Common myeloid progenitor, CD34-positive (primary cell): ENCODE results near the gene B4GALT5.
"Not testable (repeated sequence)": the region's sequence is repeated elsewhere in the genome, so short reads cannot be mapped to it uniquely, and the experiment has no call there.

Source experiments
- CTCF ChIA-PET: fragments of 350-600 bp; sonication (Branson Sonifier 250); formaldehyde crosslinking; loops from one replicate; lab custom pipeline; 2021; ENCODE audit warnings: antibody characterized with exemption; lab: Charles Lee
- POLR2A ChIA-PET: fragments of 350-600 bp; sonication (Branson Sonifier 250); formaldehyde crosslinking; loops from one replicate; lab custom pipeline; 2021; ENCODE audit warnings: antibody characterized with exemption; lab: Charles Lee
- DNase-seq, 3 donors: peaks; one replicate each; pipeline versions ENCODE4 v3.0.0 to v3.0.0-alpha.2; 2013
- H3K27ac ChIP-seq, 2 experiments: 1 replicate in 1 of 2; 2 replicates in 1 of 2; pipeline ENCODE4 v1.7.0; 2013; ENCODE audit warnings: inconsistent platforms in 2 of 2, low read length in 2 of 2, mild to moderate bottlenecking in 2 of 2, low read depth in 1 of 2, moderate library complexity in 1 of 2; ENCODE audit not compliant: severe bottlenecking in 2 of 2, insufficient read depth in 1 of 2, poor library complexity in 1 of 2
- H3K27me3 ChIP-seq, 5 experiments: replicated peaks in 2 of 5; 1 replicate in 3 of 5; 2 replicates in 2 of 5; pipeline versions ENCODE4 v1.6.1 to v1.7.0; 2013; ENCODE audit warnings: low read length in 4 of 5, mild to moderate bottlenecking in 2 of 5, moderate library complexity in 2 of 5, inconsistent platforms in 1 of 5; ENCODE audit not compliant: insufficient read depth in 5 of 5, control insufficient read depth in 4 of 5
- H3K36me3 ChIP-seq, 4 experiments: 1 replicate in 2 of 4; 2 replicates in 2 of 4; pipeline versions ENCODE4 v1.6.1 to v1.7.0; 2013; ENCODE audit warnings: low read length in 3 of 4, control low read depth in 1 of 4, mild to moderate bottlenecking in 1 of 4; ENCODE audit not compliant: control insufficient read depth in 4 of 4, insufficient read depth in 4 of 4
- H3K4me1 ChIP-seq, 4 experiments: 1 replicate in 3 of 4; 2 replicates in 1 of 4; pipeline versions ENCODE4 v1.6.1 to v1.7.1; 2013; ENCODE audit warnings: low read length in 3 of 4, mild to moderate bottlenecking in 3 of 4, control low read depth in 1 of 4, inconsistent platforms in 1 of 4, moderate library complexity in 1 of 4; ENCODE audit not compliant: control insufficient read depth in 4 of 4, insufficient read depth in 4 of 4; ENCODE audit errors: control extremely low read depth in 1 of 4
- H3K4me3 ChIP-seq, 7 experiments: 1 replicate in 4 of 7; 2 replicates in 3 of 7; pipeline versions ENCODE4 v1.5.1 to v1.7.0; 2013; ENCODE audit warnings: mild to moderate bottlenecking in 7 of 7, low read length in 6 of 7, moderate library complexity in 6 of 7, inconsistent platforms in 2 of 7, low read depth in 2 of 7, control low read depth in 1 of 7; ENCODE audit not compliant: insufficient read depth in 4 of 7, control insufficient read depth in 1 of 7; ENCODE audit errors: extremely low read depth in 1 of 7
- H3K9me3 ChIP-seq, 5 experiments: 1 replicate in 4 of 5; 2 replicates in 1 of 5; pipeline versions ENCODE4 v1.6.1 to v1.7.1; 2013; ENCODE audit warnings: low read length in 4 of 5, mild to moderate bottlenecking in 2 of 5, inconsistent platforms in 1 of 5, low read depth in 1 of 5, moderate library complexity in 1 of 5; ENCODE audit not compliant: control insufficient read depth in 4 of 5, insufficient read depth in 2 of 5; ENCODE audit errors: control extremely low read depth in 1 of 5
- WGBS: methylation state at CpG from one replicate; pipeline ENCODE4 v1.1.5; 2013; ENCODE audit not compliant: insufficient coverage; 5-methylcytosine and 5-hydroxymethylcytosine counted together

Gene B4GALT5

GRCh38 chr20:49619113-49620048 is 94.3 kb downstream of the B4GALT5 start:
- CTCF ChIA-PET: interaction anchor here (1.1 to 1.5 kb wide), 2 partner anchors 9 to 106 kb away, joined by 3 to 4 read pairs; no protein-coding TSS in a partner anchor
- 100% methylated on average over 3 of the region's 4 CpGs for WGBS

GRCh38 chr20:49618289-49618688 is 95.4 kb downstream of the B4GALT5 start:
- no peak overlapping the region for H3K4me3 ChIP-seq
- ChIA-PET CTCF (interaction anchor here (1.5 kb wide), 1 partner anchor 10 kb away, joined by 4 read pairs; no protein-coding TSS in a partner anchor), POLR2A (no interaction called here)
- H3K36me3 ChIP-seq: no peaks in the 10 kb centered on the region
- WGBS: 0% methylated on average over 1 of the region's 2 CpGs
- peaks cover 0 to 10% (median 0%) of the 10 kb centered on the region in 4 experiments for H3K4me1 ChIP-seq
- DNase-seq: no peak
- no peak overlapping the region for H3K27ac ChIP-seq
- H3K9me3 ChIP-seq: peaks cover 0 to 6% (median 0%) of the 10 kb centered on the region in 5 experiments
- H3K27me3 ChIP-seq: peaks cover 0 to 3% (median 0%) of the 10 kb centered on the region in 5 experiments

More at GRCh38 chr20:49619113-49620048, 94.3 kb downstream of the B4GALT5 start:
- Histone ChIP-seq H3K9me3 (peaks cover 0 to 6% (median 0%) of the 10 kb centered on the region in 5 experiments), H3K27ac (no peak overlapping the region), H3K4me3 (no peak overlapping the region), H3K36me3 (no peaks in the 10 kb centered on the region), H3K27me3 (peaks cover 0 to 3% (median 0%) of the 10 kb centered on the region in 5 experiments), H3K4me1 (peaks cover 0 to 10% (median 0%) of the 10 kb centered on the region in 4 experiments)
- POLR2A ChIA-PET: no interaction called here
- no peak for DNase-seq

- H3K4me3 ChIP-seq, H3K36me3 ChIP-seq, H3K27ac ChIP-seq, POLR2A ChIA-PET, CTCF ChIA-PET, H3K9me3 ChIP-seq, H3K4me1 ChIP-seq, DNase-seq, H3K27me3 ChIP-seq: not testable (repeated sequence)
- WGBS: 55% methylated on average over 2 of the region's 3 CpGs
These were observed 96.3 kb downstream of the B4GALT5 start for GRCh38 chr20:49617394-49617793.

- Histone ChIP-seq H3K36me3 (no peaks in the 10 kb centered on the region), H3K9me3 (no peaks in the 10 kb centered on the region), H3K4me3 (no peak overlapping the region), H3K27me3 (peaks cover 0 to 3% (median 0%) of the 10 kb centered on the region in 5 experiments), H3K27ac (no peak overlapping the region), H3K4me1 (peaks cover 0 to 10% (median under 1%) of the 10 kb centered on the region in 4 experiments)
- POLR2A ChIA-PET: no interaction called here
- no peak for DNase-seq
- 98% methylated on average over 9 of the region's 11 CpGs for WGBS
- CTCF ChIA-PET: interaction anchor here (0.6 to 1.4 kb wide), 4 partner anchors 8 to 75 kb away, joined by 3 read pairs; no protein-coding TSS in a partner anchor
These were observed 97.3 kb downstream of the B4GALT5 start for GRCh38 chr20:49616154-49617007.

GRCh38 chr20:49615401-49616153 is 98.1 kb downstream of the B4GALT5 start:
- no peaks in the 10 kb centered on the region for H3K36me3 ChIP-seq
- CTCF ChIA-PET: interaction anchor here (1.2 to 9.1 kb wide), 4 partner anchors 8 to 229 kb away, joined by 3 to 138 read pairs (median 3); no protein-coding TSS in a partner anchor
- H3K27me3 ChIP-seq: no peaks in the 10 kb centered on the region
- no peak overlapping the region for H3K4me3 ChIP-seq
- H3K9me3 ChIP-seq: no peaks in the 10 kb centered on the region
- whole genome bisulfite sequencing: 63% methylated on average over 14 of the region's 15 CpGs
- POLR2A ChIA-PET: no interaction called here
- peaks cover 0 to 10% (median 7%) of the 10 kb centered on the region in 4 experiments for H3K4me1 ChIP-seq
- DNase-seq: no peak
- no peak overlapping the region for H3K27ac ChIP-seq

- WGBS: 95% methylated on average over 7 of the region's 8 CpGs
- H3K27ac ChIP-seq, POLR2A ChIA-PET, H3K9me3 ChIP-seq, H3K4me1 ChIP-seq, H3K36me3 ChIP-seq, H3K27me3 ChIP-seq, DNase-seq, H3K4me3 ChIP-seq: not testable (repeated sequence)
- CTCF ChIA-PET: interaction anchor here (1.4 to 9.1 kb wide), 2 partner anchors 8 to 229 kb away, joined by 3 to 138 read pairs; no protein-coding TSS in a partner anchor
These were observed 98.7 kb downstream of the B4GALT5 start for GRCh38 chr20:49615051-49615400.
